ENCODE data around the gene PPP1R3C.
A peak's percentile ranks its signal among the peaks of the same experiment; 100 is the strongest.

Gene PPP1R3C

DNA sequence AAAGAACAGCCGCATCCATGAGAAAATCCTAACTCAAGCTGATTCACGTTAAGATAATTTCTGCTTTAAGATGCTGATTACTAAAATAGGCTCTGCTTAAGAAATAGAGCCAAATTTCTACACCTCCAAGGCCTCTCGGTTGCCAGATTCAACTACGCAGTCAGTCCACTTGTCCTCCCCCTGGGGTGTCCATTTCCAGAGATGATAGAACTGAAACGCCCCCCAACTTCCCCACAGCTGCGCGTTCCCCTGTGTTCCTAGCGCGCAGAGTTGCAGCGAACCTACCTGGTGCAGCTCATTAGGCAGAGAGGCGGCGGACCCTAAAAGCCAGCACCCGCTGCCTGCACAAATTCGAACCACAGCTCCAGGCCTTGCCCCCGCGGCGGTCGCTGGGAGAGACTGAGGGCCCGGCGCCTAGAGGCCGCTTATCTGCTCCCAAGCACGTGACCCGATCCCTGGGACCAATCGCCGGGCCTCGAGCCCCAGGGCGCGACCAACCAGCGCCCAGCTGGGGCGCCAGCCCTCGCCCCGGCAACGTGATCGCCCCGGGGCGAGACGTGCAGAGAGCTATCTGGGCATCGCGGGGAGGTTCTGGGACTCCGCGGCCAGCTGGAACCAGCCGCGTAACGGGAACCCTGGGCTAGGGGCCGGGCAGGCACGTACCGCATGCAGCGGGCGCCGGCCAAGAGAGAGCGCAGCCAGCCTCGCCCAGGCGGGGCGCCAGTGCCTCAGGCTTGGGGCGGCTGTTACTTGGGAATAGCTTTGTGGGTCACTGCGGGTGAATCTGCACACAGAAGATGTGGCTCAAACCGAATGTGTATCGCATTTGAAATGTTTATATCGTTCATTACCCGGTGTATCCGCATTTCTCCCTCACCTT is at the start of gene PPP1R3C:
Gene PPP1R3C, minus strand, starts transcription at position 401 of the 880 bp plus-strand sequence. Its CDS starts 102 bp downstream, at position 299.
- DNase-seq = peak; percentile 8

GRCh38 chr10:91681361-91682276 is 48.7 kb upstream of the PPP1R3C start:
- DNase-seq = no peak

DNA sequence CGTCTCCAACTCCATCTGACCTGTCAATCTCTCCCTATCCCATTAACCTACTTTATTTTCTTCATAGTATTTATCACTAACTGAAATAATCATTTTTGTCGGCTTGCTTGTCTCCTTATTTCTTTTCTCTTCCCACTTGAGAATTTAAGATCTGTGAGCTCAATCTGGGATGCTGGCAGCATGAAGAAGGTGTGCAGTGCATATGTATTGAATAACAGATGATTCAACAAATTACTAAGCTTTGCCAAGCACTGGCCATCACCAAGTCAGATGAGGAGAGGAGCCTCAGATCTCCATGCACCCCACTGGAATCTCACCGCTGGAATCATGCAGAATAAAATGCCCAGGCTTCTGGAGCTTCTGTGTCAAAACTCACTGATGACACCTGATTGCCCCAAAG is 47.6 kb upstream of the PPP1R3C start:
- no peak for DNase-seq

DNA sequence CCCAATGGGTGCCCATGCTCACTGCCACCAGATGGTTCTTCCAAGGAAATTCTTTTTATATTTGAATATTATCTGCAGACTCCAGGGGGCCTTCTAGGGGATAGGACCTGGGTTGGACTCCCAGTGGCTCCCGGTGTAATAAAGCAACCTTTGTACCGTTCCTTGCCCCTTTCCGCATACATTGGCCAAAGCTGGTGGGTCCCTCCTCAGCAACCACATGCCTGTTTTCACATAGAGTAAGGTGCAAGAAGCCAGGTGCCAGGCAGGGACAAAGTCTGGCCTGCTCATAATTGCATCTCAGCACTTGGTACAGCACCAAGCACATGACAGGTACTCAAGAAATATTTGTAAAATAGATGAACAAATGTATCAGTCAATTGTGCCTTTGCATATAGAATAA is 46.4 kb upstream of the PPP1R3C start:
- no peak for DNase-seq

GRCh38 chr10:91677911-91678310 is 45.0 kb upstream of the PPP1R3C start:
- DNase-seq = no peak

GRCh38 chr10:91672021-91672608 is 39.2 kb upstream of the PPP1R3C start:
- DNase-seq = no peak

DNA sequence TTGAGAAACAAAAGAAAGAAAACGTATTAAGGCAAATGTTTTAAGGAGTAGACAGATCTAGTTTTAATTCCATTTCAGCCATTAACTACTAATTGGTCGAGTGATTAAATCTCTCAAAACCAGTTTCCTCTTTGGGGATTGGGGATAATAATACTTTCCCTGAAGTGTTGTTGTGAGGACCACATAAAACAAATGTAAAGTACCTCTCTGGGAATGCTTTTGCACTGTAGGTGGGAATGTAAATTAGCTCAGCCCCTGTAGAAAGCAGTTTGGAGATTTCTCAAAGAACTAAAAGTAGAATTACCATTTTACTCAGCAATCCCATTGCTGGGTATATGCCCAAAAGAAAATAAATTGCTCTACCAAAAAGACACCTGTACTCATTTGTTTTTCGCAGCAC is 36.0 kb upstream of the PPP1R3C start:
- DNase-seq = no peak

DNA sequence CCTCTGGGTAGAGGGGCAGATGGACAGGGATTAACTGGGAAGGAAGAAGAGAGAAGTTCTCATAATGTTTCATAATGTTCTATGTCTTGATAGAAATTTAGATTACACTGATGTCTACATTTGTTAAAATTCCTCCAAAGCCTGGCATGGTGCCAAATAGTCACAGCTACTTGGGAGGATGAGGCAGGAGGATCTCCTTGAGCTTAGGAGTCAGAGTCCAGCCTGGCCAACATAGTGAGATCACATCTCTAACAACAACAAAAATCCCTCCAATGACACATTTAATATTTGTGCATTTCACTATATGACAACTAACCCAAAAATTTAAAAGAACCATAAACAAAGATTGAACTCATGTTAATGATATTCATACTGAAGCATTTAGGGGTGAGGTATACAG is 33.0 kb upstream of the PPP1R3C start:
- no peak for DNase-seq

DNA sequence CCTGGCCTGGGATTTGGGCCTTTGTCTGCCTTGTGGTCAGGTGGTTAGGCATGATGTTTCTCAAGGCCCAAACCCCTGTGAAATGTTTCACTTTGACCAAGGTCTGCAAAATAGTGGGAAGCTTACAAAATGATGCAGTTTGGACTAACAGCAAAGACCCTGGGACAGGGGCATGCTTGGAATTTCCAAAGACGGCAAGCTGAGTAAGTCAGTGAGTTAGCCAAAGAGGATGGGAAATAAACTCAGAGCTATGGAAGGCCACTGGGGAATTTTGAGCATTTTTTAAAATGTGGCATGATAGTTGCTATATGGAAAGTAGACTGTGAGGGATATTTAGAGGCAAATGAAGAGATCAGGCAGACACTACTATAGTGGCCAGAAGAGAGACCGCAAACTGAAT is 31.6 kb upstream of the PPP1R3C start:
- DNase-seq = no peak

- no peak for DNase-seq
Observed at GRCh38 chr10:91662993-91663392, 30.1 kb upstream of the PPP1R3C start.

- DNase-seq = no peak
Observed at GRCh38 chr10:91653219-91653870, 20.5 kb upstream of the PPP1R3C start.

DNA sequence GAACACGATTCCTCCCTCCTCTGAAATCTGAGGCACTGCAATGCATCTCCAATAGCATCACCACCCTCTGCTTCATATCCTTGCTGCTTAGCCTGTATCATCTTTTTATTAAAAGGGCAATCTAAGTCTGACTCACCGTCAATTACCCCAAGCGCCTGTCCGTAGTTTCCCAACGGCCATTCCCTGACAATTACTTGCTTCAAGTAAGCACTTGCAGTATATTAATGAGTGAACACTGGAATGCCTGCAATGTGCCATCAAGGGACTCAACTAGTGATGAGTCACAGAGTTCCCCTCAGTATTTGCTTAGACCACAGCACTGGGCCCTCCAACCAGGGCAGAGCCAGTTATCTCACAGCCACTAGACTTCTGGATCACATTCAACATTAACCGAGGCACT is 19.5 kb upstream of the PPP1R3C start:
- no peak for DNase-seq

GRCh38 chr10:91643700-91644099 is 10.8 kb upstream of the PPP1R3C start:
- DNase-seq = no peak

DNA sequence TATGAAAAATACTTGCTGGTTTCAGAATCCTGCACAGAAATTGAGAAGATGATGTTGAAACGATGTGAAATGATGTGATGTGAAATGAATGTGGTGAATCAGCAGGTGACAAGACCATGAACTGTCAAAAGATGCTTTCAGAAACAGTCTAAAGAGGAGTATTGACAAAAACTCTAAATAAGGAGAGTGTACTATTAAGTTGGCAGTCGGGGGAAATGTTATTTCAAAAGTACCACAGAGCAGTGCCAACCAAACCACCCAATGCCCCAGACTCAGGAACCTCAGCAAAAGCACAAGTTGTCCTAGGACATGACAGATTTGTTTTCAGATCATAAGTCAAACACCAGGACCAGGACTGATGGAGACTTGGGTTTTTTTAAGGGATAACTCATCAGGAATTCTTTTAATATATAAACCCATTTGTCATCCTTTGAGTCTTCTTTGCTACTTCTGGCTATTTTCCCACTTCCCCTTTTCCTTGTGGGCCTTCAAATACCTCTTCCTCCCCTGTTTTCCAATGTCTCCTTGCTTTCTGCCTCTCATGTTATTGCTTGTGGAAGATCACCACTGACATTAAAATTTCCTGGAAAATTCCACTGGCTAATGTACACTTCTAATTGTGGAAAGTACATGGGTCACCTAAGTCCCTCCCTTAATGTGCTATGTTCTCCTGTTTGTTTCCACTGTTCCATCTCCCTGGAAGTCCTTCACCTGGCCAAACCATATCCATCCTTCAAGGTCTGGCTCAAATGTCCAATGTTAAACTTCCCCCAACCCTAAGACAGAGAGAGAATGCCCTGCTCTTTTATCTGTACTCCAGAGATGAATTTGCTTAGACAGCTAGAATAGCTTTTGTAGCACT is 10.2 kb upstream of the PPP1R3C start:
- peak; percentile 14 for DNase-seq

- DNase-seq = no peak
Observed at GRCh38 chr10:91636892-91637291, 4.0 kb upstream of the PPP1R3C start.

DNA sequence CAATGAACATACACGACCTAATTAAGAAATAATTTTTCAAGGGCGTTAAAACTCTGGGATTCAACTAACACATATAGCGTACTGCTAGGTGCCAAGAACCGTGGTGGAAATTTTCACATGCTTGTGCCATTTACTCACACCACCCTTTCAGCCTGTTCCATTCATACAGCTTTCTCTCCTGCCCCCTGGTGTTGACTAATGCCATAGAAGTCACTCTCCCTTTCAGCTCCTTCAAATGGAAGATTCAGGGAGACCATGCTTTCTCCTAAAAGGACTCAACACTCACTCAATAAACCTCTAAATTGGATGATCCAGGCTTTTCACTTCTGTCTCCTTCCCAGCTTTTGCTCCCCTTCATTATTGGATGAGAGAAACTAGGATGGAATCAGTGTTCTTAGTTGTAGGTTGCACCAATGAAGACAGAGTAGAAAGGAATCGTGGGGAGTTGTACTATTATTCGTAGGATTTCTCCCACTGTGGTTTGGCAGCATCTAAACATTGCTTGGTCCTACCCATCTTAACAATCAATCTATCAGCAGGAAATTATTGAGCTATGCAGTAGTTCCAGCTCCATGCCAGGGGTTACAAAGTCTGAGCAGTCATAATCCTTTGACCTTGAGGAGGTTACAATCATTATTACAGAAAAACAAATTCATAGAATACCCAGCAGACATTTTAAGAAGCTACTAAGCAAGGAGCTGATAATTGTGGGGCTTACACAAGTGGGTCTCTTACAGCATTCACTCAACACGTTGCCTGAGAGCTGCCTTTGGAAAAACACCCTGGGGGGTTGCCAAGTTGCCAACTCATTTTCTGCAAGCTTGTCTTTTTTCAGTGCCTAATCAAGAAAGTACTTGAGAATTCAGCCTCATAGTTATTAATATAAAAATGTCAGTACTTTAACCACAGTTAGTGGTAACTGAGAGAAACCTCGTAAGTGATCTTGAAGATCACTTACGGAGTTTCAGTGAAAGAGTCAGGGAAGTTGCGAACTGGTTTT is 2.8 kb upstream of the PPP1R3C start:
- peak; percentile 36 for DNase-seq

DNA sequence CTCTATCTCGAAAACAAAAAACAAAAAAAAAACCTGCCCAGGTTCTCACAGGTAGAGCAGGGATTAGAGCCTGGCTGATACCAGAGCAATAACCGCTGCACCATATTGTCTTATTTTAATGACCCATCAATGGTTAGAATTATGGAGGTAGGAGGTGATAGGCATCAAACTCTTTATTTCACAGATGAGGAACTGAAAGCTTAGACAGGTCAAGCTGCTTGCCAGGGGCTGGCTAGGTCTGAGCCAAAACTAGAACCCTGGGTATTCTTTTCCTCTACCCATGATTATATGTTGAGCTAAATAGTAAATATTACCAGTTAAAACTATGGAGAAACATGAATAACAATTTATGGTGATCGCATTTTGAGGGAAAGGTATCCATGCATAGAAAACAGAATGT is 2.0 kb upstream of the PPP1R3C start:
- no peak for DNase-seq

DNA sequence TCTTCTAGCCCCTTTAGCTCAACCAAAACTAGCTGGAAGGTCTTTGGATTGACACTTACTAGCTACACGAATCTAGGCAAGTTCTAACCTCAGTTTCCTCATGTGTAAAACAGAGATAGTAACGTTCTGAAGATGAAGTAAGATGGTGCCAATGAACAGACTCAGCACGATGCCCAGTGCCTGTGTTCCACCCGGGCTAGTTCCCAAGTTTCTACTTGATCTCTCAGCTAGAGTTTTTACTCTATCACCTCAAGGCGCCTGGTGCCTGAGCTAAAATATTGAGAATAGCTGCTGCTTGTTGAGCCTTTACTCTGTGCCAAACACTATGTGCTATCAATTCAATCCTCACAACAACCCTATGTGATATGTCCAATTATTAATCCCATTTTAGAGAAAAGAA is 1.4 kb upstream of the PPP1R3C start:
- no peak for DNase-seq

DNA sequence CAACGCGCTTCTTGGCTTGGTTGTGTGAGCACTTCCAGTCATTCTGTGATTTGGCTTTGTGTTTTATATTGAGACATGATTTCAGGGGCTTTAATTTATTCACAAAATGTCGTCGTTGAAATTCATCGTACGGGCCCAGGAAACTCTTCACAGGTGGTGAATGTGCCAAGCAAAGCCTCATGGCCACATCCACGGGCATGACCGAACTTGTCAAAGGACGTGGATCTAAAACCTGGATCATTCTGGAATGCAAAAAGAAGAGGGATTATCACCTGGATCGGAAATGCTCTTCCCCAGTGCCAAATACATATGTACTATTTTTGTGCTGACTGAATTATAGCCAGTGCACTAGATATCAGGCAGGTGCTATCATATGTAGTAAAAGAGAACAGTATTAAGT is 2.2 kb downstream of the PPP1R3C start:
- DNase-seq = no peak

DNA sequence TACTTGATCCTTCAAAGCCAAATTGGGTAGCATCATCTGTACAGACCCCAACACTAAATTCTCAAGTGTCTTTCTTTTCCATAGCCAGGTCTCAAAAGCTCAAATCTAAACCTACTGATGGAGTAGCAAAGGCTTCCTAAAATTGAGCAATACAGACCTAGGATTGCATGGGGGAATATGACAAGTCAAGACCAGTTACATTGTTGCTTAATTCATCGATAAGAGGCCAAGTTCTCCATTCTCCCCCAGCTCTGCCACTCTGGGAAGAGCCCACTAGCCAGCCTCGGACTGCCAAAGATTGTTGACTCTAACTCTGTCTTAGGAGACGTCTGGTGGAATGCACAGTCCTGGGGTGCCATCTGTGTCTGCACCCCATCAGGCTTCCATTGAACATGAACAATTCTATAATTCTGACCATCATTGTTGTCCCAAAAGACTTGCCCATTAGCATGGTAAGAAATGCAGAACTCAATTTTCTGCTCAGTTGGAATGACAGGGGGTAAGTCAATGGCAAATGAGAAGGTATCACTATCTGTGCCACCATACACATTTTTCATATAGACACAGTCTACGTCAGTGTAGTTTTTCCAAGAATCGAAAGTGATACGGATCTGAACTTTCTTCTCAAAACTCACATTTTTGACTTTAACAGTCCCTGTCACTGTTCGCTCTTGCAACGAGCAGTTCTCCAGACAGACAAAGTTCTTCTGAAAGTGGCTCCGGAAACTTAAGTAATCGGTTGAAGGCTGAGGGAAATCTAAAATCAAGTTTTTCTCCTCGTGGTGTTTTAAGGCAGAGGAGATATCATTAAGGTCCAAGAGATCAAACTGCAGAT is 2.9 kb downstream of the PPP1R3C start:
- peak; percentile 11 for DNase-seq
